GM19043 (cell line): ENCODE measurements around the gene IFNA4.
"Not testable (repeated sequence)": the region's sequence is repeated elsewhere in the genome, so short reads cannot be mapped to it uniquely, and the experiment has no call there.

Experiments
- ATAC-seq: cut with Tn5 transposase; IDR thresholded peaks from one replicate; pipeline ENCODE4 v1.9.1; 2021; ENCODE audit warnings: low read depth; ENCODE audit not compliant: unreplicated experiment

IFNA4 gene

GRCh38 chr9:21171351-21171750 lies 16.0 kb downstream of the IFNA4 start:
- no peak for ATAC-seq

- ATAC-seq = not testable (repeated sequence)
Measured at GRCh38 chr9:21166560-21166959, 20.8 kb downstream of the IFNA4 start, which contains the start of gene IFNA21. Gene IFNA21 (minus strand): TSS chr9:21166660. CDS start chr9:21166612, 48 bp downstream.

- ATAC-seq = no peak
Measured at GRCh38 chr9:21165516-21165915, 21.9 kb downstream of the IFNA4 start.

- ATAC-seq = peak; percentile 97
Measured at GRCh38 chr9:21160178-21160577, 27.2 kb downstream of the IFNA4 start.

- ATAC-seq = no peak
Measured at GRCh38 chr9:21155501-21155900, 31.9 kb downstream of the IFNA4 start.

GRCh38 chr9:21154018-21154608 lies 33.3 kb downstream of the IFNA4 start:
- peak; percentile 88 for ATAC-seq

GRCh38 chr9:21153336-21154017 lies 33.9 kb downstream of the IFNA4 start:
- peak; percentile 22 for ATAC-seq

- ATAC-seq = peak; percentile 69
Measured at GRCh38 chr9:21144603-21145002, 42.8 kb downstream of the IFNA4 start.

- peak; percentile 64 for ATAC-seq
Measured at GRCh38 chr9:21141427-21141882, 45.9 kb downstream of the IFNA4 start, which contains the start of gene IFNW1. Gene IFNW1 (minus strand): TSS chr9:21141832. CDS start chr9:21141570, 262 bp downstream.

GRCh38 chr9:21137020-21137419 lies 50.4 kb downstream of the IFNA4 start:
- ATAC-seq = no peak
